GM19240 (cell line): Measurements from ENCODE around the gene CENPU.
"Not testable (repeated sequence)": the region's sequence is repeated elsewhere in the genome, so short reads cannot be mapped to it uniquely, and the experiment has no call there.

Experiments used
- DNase-seq: peaks from one replicate; pipeline ENCODE4 v3.0.0; 2011; ENCODE audit warnings: low spot score; ENCODE audit not compliant: insufficient read length

CENPU gene

GRCh38 chr4:184752496-184753275, 18.8 kb upstream of the CENPU start:
- no peak for DNase-seq

DNA sequence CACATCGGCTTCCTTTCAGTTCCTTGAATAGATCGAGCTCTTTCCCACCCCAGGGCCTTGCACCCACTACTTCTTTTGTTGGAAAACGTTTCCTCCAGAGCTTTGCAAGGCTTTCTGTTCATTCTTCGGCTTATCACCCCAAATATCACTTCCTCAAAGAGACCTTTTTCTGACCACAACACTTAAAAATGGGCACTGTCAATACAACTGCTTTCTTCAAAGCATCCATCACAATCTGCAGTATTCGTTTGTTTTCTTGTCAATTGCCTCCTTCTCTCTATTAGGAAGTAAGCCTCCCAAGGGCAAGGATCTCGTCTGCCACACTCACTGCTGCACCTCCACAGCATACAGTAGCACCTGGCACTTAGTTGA, 17.7 kb upstream of the CENPU start:
- DNase-seq: no peak

DNA sequence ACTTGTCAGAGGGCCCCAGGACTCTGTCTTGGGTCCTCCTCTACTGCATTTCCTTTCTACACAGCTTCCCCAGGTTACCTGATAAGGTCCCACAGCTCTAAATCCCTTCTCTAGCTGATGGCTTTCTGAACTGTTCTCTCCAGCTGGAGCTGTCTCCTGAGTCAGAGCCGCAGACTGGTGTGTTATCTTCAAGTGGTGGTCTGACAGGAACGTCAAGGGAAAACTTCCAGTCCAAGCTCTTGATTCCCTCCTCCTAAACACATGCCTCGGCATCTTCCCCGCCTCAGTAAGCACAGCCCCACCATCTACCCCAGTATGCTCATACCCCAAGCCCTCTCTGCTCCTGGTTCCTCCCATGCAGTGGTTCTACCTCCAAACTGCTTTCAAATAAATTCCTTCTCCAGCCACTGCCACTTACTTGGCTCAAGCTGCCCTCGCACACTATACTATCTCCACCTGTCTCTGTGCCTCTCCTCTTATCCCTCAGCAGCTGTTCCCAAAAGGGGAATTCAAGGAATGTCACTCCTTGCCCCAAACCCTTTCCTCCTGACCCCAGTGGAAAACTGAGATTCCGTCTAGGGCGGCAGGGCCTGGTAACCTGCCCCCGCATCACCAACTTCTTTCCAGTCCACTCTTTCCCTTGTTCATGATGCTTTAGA, 17.2 kb upstream of the CENPU start:
- DNase-seq: no peak

- DNase-seq: no peak
Observed at GRCh38 chr4:184748251-184748652, 14.4 kb upstream of the CENPU start.

GRCh38 chr4:184747034-184747830, 13.3 kb upstream of the CENPU start:
- no peak for DNase-seq

GRCh38 chr4:184745831-184746795, 12.2 kb upstream of the CENPU start:
- peak; percentile 94 for DNase-seq

- no peak for DNase-seq
Observed at GRCh38 chr4:184744236-184744635, 10.3 kb upstream of the CENPU start.

DNA sequence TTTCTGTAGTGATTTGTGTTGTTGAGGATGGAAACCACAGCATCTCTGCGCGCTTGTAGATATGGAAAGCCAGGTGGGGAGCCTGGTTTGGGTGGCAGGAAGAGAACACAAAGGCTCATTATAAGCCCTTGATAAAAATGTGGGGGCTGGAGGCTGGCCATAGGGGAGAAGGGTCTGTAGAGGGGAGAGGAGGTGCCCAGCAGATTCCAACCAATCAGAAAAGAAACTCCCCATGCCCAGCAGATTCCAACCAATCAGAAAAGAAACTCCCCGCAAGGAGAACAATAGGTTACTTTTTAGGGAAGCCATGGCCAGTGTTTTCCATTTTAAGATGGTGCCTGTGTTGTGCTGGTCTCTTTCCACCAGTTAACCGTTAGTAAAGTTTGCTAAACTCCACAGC, 9.8 kb upstream of the CENPU start:
- no peak for DNase-seq

DNA sequence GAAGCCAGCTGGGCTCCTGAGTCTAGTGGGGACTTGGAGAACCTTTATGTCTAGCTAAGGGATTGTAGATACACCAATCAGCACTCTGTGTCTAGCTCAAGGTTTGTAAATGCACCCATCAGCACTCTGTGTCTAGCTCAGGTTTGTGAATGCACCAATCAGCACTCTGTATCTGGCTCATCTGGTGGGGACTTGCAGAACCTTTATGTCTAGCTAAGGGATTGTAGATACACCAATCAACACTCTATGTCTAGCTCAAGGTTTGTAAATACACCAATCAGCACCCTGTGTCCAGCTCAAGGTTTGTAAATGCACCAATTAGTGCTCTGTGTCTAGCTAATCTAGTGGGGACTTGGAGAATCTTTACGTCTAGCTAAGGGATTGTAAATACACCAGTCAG, 7.8 kb upstream of the CENPU start:
- DNase-seq: not testable (repeated sequence)

- DNase-seq: no peak
Observed at GRCh38 chr4:184740980-184741391, 7.1 kb upstream of the CENPU start.

GRCh38 chr4:184739575-184739974, 5.7 kb upstream of the CENPU start:
- DNase-seq: not testable (repeated sequence)

DNA sequence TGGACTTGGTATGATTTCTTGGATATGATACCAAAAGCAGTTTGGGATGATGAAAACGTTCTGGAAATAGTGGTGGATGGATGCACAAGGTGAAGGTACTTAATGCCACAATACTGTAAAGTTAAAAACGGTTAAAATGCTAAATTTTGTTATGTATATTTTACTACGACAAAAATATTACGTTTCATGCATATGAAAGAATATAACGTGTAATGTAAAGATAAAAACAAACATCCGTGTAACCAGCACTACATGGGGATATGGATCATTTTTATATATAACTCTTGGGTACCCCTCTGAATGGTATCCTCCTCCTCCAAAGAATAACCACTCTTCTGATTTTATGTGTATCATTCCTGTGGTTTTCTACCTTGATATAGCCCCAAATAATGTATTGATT, 862 bp upstream of the CENPU start:
- DNase-seq: no peak

DNA sequence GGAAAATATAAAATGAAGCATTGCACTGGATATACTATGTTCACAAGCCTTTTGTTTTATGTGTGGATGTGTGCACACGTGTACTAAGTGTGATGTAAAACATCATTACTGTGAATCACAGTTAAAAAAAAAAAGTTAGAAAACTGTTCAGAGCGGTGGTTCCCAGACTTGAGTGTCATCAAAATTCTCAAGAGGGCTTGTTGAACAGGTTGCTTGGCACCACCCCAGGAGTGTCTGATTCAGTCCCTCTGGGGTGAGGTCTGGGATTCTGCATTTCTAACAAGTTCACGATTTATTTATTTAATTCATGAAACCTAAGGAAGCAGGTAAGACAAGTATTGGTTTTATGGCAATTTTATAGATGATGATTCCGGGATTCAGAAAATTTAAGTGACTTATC, 1.8 kb downstream of the CENPU start:
- DNase-seq: no peak

GRCh38 chr4:184731056-184731455, 2.8 kb downstream of the CENPU start:
- no peak for DNase-seq

DNA sequence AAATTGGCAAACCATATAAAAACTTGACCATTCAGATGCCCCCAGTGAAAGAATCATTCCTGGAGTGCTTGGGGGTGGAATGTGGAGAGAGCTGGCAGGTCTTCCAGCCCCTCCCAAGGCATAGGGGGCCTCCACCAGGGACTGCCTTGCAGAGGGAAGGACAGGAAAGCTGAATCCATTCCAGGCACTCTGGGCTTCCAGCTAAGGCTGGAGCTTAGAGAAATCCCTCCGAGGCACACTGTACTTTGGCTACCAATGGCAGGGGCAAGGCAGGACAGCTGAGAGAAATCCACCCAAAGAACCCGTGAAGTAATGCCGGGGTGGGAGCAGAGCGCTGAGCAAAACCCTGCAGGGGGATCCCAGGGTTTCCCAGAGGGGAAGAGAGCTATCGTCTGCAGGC, 4.0 kb downstream of the CENPU start:
- DNase-seq: no peak

DNA sequence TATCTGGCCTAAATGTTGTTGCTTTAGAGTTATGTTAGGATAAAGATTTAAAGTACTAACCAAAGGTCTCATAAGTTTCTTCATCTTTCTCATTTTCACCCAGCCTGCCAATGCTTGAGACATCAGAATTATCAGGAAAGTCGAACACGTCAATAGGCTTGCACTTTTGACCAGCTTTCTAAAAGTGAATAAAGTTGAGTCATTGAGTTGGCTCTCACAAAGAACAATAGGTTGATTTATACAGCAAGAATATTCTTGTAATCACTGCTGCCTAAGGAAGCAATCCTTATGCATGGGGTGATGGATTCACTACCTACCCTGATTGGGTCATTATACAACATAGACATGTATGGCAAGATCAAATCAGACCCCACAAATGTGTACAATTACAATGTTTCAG, 5.0 kb downstream of the CENPU start:
- DNase-seq: no peak

- DNase-seq: no peak
Observed at GRCh38 chr4:184727430-184727829, 6.5 kb downstream of the CENPU start.

DNA sequence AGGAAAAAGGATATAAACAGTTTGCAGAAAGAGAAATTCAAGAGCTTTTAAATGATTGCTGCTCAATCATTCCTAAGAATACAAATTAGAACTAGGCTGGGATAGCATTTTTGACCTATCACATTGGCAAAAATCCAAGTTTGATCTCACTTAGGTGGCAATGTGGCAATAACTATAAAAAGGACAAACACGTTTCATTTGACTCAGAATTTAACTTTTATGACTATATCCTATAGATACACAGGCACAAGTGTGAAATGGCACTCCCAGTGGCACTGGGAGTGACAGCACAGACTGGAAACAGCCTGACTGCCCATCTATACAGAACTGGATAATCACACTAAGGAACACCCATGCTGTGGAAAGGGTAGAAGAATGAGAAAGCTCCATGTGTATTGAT, 11.1 kb downstream of the CENPU start:
- DNase-seq: no peak

GRCh38 chr4:184721254-184721653, 12.6 kb downstream of the CENPU start:
- DNase-seq: no peak

DNA sequence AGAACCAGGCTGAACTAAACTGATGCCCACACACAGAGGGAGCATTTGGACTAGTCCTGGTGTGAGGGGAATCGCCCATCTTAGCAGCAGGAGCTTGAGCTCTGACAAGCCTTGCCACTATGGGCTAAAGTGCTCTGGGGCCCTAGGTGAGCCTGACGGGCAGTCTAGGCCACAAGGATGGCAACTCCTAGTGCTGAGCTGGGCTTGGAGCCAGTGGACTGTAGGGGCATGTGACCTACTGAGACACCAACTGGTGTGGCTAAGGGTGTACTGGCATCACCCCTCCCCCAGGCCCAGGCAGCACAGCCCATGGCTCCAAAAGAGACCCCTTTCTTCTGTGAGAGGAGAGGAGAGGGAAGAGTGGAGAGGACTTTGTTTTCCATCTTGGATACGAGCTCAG, 14.5 kb downstream of the CENPU start:
- no peak for DNase-seq

- no peak for DNase-seq
Observed at GRCh38 chr4:184715526-184715925, 18.4 kb downstream of the CENPU start.
